AG20443 (cell line): ENCODE measurements around the gene MOV10L1.
A peak's percentile ranks its signal among the peaks of the same experiment; 100 is the strongest.
"Not testable (repeated sequence)": the region's sequence is repeated elsewhere in the genome, so short reads cannot be mapped to it uniquely, and the experiment has no call there.

ENCODE experiments used
- DNase-seq: peaks from one replicate; pipeline ENCODE4 v3.0.0; 2012; ENCODE audit warnings: low spot score, mixed read lengths

MOV10L1 gene

GRCh38 chr22:50105208-50106100 lies 15.6 kb downstream of the MOV10L1 start:
- no peak for DNase-seq

DNA sequence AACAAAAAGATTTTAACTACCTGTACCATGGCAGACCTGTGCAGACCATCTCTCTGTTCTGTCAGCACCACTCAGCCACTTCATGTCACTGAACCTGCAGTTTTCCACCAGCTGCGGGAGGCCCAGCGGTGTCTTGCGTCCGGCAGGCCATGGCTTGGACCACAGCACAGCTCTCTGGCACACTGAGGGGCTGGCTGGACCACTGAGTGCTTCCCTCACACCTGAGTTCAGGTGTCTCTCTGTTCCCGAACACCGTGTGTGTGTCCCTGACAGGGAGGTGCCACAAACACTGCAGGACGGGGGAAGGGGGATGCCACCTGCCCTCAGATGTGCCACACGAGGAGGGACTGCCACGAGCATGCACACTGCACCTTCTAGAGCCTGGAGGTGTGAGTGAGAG lies 17.7 kb downstream of the MOV10L1 start:
- DNase-seq, result no peak

DNA sequence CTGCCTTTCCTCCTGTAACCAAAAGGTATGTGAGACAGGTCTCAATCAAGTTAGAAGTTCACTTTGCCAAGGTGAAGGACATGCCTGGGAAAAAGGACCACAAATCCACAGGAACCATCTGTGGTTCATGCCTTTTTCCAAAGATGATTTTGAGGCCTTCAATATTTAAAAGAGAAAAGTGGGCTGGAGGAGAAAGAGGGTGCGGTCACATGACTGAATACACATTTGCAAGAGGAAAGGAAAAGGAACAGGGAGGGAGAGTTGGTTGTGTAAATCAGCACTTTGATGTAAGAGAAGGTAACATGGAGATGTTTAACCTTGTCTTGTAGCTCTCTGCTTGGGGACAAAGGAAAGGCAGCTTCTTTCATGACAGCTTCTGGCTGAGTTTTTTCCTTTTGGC lies 21.2 kb downstream of the MOV10L1 start:
- DNase-seq, result no peak

DNA sequence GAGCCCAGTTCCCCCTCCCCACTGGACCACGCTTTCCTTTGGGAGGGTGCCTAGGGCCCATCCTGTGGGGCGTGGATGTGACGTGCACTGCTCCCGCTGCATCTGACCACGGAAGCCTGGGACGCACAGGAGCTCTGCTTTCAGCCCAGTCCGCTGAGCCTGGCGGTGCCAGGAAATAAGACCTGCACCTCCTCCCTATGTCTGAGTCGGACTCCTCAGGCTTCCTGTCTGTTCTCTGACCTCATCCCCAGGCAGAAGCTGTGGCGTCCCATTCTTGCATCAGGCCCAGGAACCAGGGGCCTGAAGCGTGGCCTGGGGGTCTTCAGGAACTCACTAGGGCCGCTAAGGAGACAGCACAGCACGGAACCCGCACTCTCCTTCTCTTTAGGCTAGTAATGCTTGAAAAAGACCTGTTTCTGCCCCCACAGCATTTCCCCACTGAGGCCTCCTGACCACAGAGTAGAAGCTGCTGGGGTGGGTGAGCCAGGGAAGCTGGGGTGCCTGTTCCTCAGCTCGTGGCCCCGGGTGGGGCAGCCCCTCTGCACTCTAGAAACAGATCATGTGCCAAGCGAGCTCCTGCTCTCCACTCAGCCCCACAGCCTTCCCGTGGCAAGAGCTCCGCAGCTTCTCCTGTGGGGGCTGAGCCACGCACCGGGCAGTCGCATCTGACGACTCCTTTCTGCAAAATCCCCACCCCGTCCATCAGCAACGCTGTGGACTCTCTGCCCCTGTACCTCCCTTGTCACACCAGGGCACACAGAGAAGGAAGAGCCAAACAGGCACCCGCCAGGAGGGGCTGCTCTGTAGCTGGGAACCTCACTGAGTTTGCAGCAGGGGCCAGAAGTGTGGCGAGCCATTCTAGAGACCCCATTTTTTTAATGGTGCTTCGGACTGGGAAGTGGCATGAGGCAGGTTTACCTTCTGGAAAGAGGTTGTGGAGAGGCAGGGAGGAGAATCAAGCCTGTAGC lies 22.6 kb downstream of the MOV10L1 start:
- peak; percentile 51 for DNase-seq

- DNase-seq, result peak; percentile 79
These were observed 24.6 kb downstream of the MOV10L1 start for GRCh38 chr22:50114221-50115021.

- peak; percentile 57 for DNase-seq
These were observed 25.9 kb downstream of the MOV10L1 start for GRCh38 chr22:50115693-50116092.

GRCh38 chr22:50117168-50117762 lies 27.5 kb downstream of the MOV10L1 start:
- no peak for DNase-seq

DNA sequence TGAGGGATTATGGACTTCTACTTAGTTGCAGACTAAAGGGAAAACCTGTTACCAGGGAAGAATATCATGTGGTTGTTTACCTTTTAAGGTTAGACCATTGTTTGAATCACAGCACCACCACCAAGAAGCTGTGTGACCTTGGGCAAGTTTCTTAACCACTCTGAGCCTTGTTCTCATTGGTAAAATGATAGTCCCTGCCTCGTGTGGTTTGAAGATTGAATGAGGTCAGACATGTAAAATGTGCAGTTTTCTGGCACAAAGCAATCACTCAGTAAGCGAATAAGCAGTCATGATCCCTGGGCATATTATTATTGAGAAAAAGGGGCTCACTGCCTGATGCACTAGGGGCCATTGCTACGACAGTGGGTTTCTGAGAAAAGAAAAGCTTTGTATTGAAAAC lies 28.3 kb downstream of the MOV10L1 start:
- DNase-seq, result no peak

DNA sequence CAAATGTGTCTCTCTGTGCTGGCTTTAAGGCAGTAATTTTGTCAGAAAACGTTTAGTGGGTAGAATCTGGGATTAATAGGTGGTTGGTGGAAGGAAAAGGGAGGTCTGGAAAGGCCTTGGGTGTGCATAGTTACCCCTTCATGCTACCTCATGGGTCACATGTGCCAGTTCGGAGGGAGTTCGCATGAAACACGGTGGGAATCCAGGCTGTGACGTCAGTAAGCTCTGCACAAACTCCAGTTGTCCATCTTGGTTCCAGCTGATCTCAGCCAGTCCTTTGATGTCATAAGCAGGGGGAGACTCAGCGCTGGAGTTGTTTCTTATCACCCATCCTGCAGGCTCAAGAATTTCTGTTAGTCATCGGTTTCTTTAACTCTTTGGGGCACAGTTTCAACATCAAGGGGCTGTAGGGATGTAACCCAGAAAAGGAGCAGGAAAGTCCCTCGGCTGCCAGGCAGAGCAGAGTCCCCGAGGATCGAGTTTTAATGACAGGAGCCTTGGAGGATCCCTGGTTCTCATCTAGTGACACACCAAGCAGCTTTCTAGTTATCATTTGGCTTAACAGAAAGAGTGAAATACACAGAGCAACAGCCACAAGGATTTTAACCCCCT lies 28.9 kb downstream of the MOV10L1 start:
- peak; percentile 67 for DNase-seq

DNA sequence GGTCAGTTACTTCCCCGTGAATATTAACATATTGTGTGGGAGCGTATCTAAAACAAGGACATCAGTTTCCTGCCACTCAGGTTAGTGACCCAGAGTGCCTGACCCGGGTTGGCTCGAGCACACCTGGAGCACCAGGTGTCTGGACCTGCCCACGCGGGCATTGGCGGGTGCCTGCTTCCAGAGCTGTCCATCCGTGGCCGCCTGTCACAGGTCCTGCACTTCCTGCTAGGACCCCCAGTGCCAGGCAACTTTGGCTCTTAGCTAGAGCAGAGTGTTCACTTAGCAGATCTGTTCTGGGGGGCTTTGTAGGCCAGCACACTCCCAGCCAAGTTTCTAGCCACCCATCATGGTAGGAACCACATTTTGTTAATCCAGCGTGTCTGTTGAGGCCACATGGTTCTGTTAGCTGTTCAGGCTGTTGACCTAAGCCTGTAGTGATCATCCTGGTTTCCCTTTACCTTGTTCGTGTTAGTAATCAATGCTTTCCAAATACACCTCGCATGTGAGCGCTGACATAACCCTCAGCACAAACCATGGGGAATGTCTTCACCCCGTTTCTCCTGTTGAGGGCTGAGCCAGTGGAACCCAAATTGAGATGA lies 29.5 kb downstream of the MOV10L1 start:
- no peak for DNase-seq

DNA sequence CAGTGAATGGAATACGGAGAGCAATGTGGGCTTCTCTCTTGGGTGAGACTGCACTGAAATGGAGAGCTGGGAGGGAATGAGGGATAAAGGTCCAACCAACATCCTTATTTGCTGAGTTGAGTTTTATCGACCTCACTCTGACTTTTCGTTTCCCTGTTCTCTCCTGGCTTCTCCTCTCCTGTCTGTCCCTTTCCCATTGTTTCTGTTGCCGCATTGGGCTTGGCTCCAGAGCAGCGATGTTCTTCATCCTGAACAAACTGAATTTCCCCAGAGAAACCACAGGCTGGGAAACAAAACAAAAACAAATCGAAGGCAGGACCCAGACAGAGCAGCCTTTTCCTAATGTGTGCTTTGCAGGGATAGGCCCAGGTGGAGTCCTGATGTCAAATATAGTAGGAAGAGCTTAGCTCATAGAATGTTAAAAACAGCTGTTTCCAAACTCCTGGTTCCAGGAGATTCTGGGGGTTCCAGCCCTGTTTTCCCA lies 30.0 kb downstream of the MOV10L1 start:
- no peak for DNase-seq

DNA sequence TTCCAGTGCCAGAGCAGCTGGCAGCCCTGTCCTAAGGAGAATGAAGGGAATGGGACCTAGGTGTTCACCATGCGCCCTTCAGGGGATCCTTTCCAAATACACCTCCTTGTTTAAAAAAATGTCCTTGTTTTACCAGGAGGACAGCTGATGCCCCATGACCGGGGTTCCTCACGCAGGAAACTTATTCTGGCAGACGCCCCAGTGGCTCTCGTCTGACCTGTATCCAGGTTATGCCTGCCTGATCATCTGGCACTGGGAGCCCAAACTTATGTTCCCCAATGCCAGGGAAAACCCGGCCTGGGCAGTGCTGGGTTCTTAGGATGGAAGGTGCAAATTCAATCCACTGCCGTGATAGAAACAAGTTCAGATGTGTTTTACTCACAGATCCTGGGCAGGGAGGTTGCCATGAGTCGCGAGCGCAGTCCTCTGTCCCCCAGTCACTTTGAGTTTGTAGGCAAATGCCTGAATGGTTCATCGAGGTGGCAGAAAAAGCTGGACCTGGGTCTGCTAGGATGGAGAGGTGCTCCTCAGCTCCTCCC lies 31.5 kb downstream of the MOV10L1 start:
- no peak for DNase-seq

DNA sequence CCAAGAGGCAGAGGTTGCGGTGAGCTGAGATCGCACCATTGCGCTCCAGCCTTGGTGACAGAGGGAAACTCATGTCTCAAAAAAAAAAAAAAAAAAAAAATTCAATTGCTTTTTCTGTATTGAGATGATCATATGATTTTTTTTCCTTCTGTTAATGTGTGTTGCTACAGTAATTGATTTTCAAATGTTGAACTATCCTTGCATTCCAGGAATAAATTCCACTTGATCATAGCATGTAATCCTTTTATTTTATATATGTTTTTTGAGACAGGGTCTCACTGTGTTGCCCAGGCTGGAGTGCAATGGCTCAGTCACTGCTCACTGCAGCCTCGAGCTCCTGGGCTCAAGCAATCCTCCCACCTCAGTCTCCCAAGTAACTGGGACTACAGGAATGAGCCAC lies 33.3 kb downstream of the MOV10L1 start:
- DNase-seq, result no peak

DNA sequence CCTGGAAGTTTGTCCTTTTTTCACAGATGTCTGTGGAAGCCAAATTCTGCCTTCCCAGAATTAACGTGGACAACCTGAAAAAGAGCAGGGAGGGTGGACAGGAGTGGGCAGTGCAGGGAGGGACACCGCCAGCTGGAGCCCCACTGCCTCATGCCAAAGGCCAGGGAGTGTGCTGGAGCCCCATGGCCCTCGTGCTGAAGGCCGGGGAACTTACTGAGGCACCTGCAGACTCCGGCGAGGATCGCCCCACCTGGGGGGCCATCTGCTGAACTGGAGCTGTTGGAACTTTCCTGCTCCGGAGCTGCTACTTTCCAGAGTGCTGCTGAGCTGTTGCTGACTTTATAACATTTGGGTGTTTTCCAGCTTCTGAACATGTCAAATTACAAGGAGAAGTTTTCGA lies 35.2 kb downstream of the MOV10L1 start:
- no peak for DNase-seq

DNA sequence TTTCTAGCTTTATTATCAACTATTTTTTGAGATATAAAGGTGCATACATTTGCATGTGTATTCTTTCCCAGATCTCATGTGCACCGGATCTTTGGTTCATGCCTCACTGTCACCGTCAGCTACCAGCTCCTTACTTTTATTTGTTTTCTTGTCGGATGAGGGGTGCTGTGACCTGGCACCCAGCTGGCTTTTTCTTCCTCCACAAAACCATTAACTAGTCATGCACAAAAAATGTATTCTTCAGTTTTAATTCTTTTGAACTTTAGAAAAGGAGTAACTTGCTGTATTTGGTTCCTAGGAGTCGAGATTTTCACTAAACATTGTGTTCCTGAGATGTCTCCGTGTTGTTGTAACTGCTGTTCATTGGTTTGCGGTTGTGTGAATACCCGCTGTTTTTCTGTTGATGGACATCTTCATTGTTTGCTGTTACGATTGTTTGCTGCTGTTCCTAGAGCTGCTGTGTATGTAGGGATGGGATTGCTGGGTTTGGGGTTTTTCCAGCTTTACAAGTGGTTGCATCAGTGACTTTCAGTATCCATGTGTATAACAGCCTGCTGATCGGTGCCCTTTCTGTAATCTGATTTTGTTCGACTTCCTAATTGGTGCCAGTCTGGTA lies 39.4 kb downstream of the MOV10L1 start:
- no peak for DNase-seq

DNA sequence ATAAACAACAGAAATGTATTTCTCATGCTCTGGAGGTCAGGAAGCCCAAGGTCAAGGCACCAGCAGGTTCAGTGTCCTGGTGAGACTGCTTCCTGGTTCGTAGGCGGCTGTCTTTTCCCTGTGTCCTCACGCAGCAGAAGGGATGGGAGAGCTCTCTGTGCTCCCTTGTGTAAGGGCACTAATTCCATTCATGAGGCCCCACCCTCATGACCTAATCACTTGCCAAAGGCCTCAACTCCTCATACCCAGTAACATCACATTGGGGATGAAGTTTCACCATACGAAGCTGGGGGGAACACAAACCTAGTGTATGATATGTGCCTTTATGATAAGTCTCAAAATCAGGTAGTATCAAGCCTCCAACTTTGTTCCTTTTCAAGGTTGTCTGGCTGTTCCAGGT lies 42.1 kb downstream of the MOV10L1 start:
- no peak for DNase-seq

DNA sequence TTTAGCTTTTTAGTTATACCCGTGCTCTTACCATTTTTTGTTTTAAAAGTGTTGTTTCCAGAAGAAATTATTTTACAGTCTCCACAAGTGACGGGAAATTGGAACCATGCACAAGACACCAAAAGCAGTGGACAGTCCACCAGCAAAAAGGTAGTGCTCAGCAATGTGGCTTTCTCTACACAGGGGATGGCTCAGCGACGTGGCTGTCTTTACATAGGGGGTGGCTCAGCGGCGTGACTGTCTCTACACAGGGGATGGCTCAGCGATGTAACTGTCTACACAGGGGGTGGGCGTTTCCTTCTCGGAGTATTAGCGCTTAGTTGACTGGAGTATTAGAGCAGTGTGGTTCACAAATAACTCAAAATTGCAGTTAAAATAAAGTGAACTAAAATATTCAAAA lies 44.7 kb downstream of the MOV10L1 start:
- DNase-seq, result no peak

GRCh38 chr22:50136581-50137015 lies 46.8 kb downstream of the MOV10L1 start:
- no peak for DNase-seq

DNA sequence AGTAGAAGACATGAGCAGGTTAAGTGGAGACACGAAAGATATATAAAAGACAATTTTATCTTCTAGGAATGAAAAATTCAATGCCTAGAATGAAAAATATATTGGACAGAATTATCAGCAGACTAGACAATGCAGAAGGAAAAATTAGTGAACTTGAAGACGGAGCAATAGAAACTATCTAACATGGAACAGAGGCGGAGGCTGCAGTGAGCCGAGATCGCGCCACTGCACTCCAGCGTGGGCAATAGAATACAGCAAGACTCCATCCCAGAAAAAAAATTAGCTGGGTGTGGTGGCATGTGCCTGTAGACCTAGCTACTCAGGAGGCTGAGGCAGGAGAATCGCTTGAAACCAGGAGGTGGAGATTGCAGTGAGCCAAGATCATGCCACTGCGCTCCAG lies 47.5 kb downstream of the MOV10L1 start:
- not testable (repeated sequence) for DNase-seq

- DNase-seq, result no peak
These were observed 48.2 kb downstream of the MOV10L1 start for GRCh38 chr22:50138041-50138440.
